Heart right ventricle (tissue), 16 donors: ENCODE measurements around the gene KIAA0408. TPM values are rescaled to one million over a fixed set of nuclear protein-coding genes. Genes with fewer than 3 reads are reported as not detected.

Experiments used
- ATAC-seq, 8 donors: fragments of 200-7000 bp; cut with Tn5 transposase; one replicate each; pipeline ENCODE4 v1.9.1; 2020; ENCODE audit warnings: mild to moderate bottlenecking in 8 of 8, moderate library complexity in 8 of 8, moderate number of reproducible peaks in 1 of 8
- DNase-seq, 2 donors: peaks; one replicate each; pipeline ENCODE4 v3.0.0-alpha.2; 2020
- H3K27ac ChIP-seq, 10 donors: fragments of 200-600 bp; sonication (generic) in 2 of 10; one replicate each; pipeline versions ENCODE4 v1.5.0 to v1.8.0; 2020 to 2022; ENCODE audit warnings: mild to moderate bottlenecking in 3 of 10
- H3K27me3 ChIP-seq, 7 donors: fragments of 200-600 bp; one replicate each; pipeline ENCODE4 v1.8.0; 2021 to 2022; ENCODE audit warnings: mild to moderate bottlenecking in 2 of 7
- H3K36me3 ChIP-seq, 9 donors: fragments of 200-600 bp; sonication (generic) in 1 of 9; one replicate each; pipeline versions ENCODE4 v1.5.0 to v1.8.0; 2020 to 2022; ENCODE audit warnings: mild to moderate bottlenecking in 2 of 9
- H3K4me1 ChIP-seq, 9 donors: fragments of 200-600 bp; sonication (generic) in 1 of 9; one replicate each; pipeline versions ENCODE4 v1.5.0 to v1.8.0; 2020 to 2022; ENCODE audit warnings: mild to moderate bottlenecking in 4 of 9
- H3K4me3 ChIP-seq, 10 donors: fragments of 200-600 bp; sonication (generic) in 2 of 10; one replicate each; pipeline versions ENCODE4 v1.5.0 to v1.8.0; 2020 to 2022; ENCODE audit warnings: mild to moderate bottlenecking in 7 of 10, moderate library complexity in 2 of 10
- H3K9me3 ChIP-seq, 11 donors: fragments of 200-600 bp in 10 of 11; sonication (generic) in 2 of 11; one replicate each; pipeline versions ENCODE4 v1.5.0 to v1.8.0; 2013 to 2022; ENCODE audit warnings: mild to moderate bottlenecking in 2 of 11, control low read depth in 1 of 11, moderate library complexity in 1 of 11
- WGBS, 2 donors: extraction: QIAGEN DNeasy Blood & Tissue Kit; methylation state at CpG; one replicate each; pipeline ENCODE4 v1.1.7; 2013; ENCODE audit warnings: inconsistent platforms in 1 of 2; 5-methylcytosine and 5-hydroxymethylcytosine counted together
- intact Hi-C, 10 donors: fragments of 100-400 bp; cut with DNase I; formaldehyde crosslinking; loops; one replicate each; pipeline versions ENCODE4 v1.11.1 to v1.14.2; 2022
- long read RNA-seq, 3 donors: library from polyadenylated mRNA; unstranded; transcript quantifications; one replicate each; pipeline ENCODE4 v2.0.0, GENCODE V29; 2020 to 2021
- polyA plus RNA-seq, 2 donors: library from polyadenylated mRNA; stranded (reverse); fragments of 200-250 nt; gene quantifications; one replicate each; pipeline ENCODE4 v1.2.3, GENCODE V29; 2013
- total RNA-seq, 10 donors: library from RNA; stranded (reverse); fragmentation: NEBNext Ultra II Directional in 3 of 10; extraction: Animal tissue kit (Norgen Biotek cat#: 25700) in 3 of 10; gene quantifications; one replicate each; pipeline versions ENCODE4 v1.2.1 to v1.2.4, GENCODE V29; 2021 to 2023
- TF ChIP-seq, protein P1 (sequence below), 9 donors: fragments of 200-600 bp; sonication (generic) in 2 of 9; IDR thresholded peaks; one replicate each; pipeline versions ENCODE4 v1.5.0 to v1.8.0; 2021 to 2022; ENCODE audit warnings: antibody characterized with exemption in 9 of 9, mild to moderate bottlenecking in 5 of 9, moderate library complexity in 1 of 9
- donor health status: Arrhythmogenic right ventricular cardiomyopathy.
- donor health status: ischemic (EF 13 %, LVEDD 7.1; RV severe dilation, severe dysfunction).
- donor health status: healthy with polysubstance abuse.
- donor health status: DM: no; HTN: yes; CAD: no.
- donor health status: DM: no; HTN: no; CAD: no.
- donor health status: ischemic (EF 25% LVEDD 6.9; RV normal size, moderate dysfunction).
- donor health status: ischemic (EF 25% LVEDD 5.7; RV mildly dilated, moderate dysfunction).
- donor health status: healthy.
- donor health status: DM: yes; HTN: yes; CAD: no.
- donor health status: Ischemic cardiomyopathy.
- donor health status: ischemic (EF 35%, LVEDD 5.7; RV mildly dilated, moderate dysfunction).
- donor health status: nonischemic (EF 11% LVEDD 7.7; RV severe dilation, severe dysfunction).
- donor health status: DM: yes; HTN: yes; CAD: no.
- donor health status: PGD.
- donor health status: ischemic (EF 29% LVEDD 5.4; RV normal size, mild dysfunction).
- donor health status: nonischemic (EF 23%, LVEDD 6.1; RV moderate dilation, normal function).

KIAA0408 gene
- 1 to 10 TPM in 7 of 10 donors, under 1 TPM in 3; 0.27 to 3.2 (median 1.3) TPM for total RNA-seq
- polyA plus RNA-seq: 1 to 10 TPM in 1 of 2 donors, under 1 TPM in 1; 0.38 to 1.5 TPM
- long read RNA-seq, donor 1, partial matches to known transcripts: 1 of 1 reads
- long read RNA-seq, donor 1, other reads (novel, unspliced or antisense): 0 of 1 reads
- long read RNA-seq, donor 2: 0 reads
- long read RNA-seq, donor 3: 0 reads

- ATAC-seq (peak; percentile 89 to 93 (median 92)), DNase-seq (peak; percentile 34 to 60)
- intact Hi-C loops: no loop called here
- no peaks in the 10 kb centered on the region for H3K27me3 ChIP-seq
- TF ChIP-seq, protein P1, sequence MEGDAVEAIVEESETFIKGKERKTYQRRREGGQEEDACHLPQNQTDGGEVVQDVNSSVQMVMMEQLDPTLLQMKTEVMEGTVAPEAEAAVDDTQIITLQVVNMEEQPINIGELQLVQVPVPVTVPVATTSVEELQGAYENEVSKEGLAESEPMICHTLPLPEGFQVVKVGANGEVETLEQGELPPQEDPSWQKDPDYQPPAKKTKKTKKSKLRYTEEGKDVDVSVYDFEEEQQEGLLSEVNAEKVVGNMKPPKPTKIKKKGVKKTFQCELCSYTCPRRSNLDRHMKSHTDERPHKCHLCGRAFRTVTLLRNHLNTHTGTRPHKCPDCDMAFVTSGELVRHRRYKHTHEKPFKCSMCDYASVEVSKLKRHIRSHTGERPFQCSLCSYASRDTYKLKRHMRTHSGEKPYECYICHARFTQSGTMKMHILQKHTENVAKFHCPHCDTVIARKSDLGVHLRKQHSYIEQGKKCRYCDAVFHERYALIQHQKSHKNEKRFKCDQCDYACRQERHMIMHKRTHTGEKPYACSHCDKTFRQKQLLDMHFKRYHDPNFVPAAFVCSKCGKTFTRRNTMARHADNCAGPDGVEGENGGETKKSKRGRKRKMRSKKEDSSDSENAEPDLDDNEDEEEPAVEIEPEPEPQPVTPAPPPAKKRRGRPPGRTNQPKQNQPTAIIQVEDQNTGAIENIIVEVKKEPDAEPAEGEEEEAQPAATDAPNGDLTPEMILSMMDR (IDR thresholded peaks at IDR 0.05): no peak
- H3K4me3 ChIP-seq: peak within 1 kb of the TSS in 7 of 10 donors; percentile 14 to 42 (median 33)
- 19 to 21% methylated on average over 4 of the region's 4 CpGs for WGBS, 2 donors
- no peaks in the 10 kb centered on the region for H3K36me3 ChIP-seq
- peak within 1 kb of the TSS in 9 of 10 donors; percentile 3 to 76 (median 54) for H3K27ac ChIP-seq
- H3K9me3 ChIP-seq: no peaks in the 10 kb centered on the region
- peaks cover 0 to 32% (median 0%) of the 10 kb centered on the region in 9 donors for H3K4me1 ChIP-seq
Observed at GRCh38 chr6:127459231-127459641, at the start of gene KIAA0408. KIAA0408 (minus strand) TSS chr6:127459389; CDS start chr6:127453981, 5,408 bp downstream.

DNA sequence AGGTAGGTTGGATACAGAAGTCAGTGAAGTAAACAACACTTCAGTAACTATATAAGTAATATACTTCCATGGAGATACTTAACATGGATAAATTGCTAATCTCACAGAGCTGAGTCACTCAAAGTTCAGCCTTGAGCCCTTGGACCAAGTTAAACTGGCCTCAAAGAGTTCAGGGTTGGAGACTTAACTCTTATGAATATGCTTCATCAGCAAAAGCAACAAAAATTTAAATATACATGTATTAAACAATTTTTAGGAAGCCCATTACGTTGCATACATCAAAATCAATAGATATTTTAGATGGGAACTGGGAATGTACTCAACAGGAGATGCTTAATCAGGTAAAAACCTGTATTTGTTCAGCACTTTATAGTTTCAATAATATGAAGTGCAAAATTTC is 47.7 kb upstream of the KIAA0408 start:
- intact Hi-C loops: no loop called here
- DNase-seq: no peak
- H3K9me3 ChIP-seq: peaks cover 0 to 8% (median 0%) of the 10 kb centered on the region in 11 donors
- peaks cover 0 to 4% (median 0%) of the 10 kb centered on the region in 7 donors for H3K27me3 ChIP-seq
- TF ChIP-seq, protein P1 (IDR thresholded peaks at IDR 0.05): no peak
- H3K4me3 ChIP-seq: no peak overlapping the region
- 64 to 67% methylated on average over 1 of the region's 1 CpG for WGBS, 2 donors
- peaks cover 0 to 6% (median 0%) of the 10 kb centered on the region in 9 donors for H3K36me3 ChIP-seq
- no peaks in the 10 kb centered on the region for H3K4me1 ChIP-seq
- H3K27ac ChIP-seq: no peak overlapping the region
- no peak for ATAC-seq

DNA sequence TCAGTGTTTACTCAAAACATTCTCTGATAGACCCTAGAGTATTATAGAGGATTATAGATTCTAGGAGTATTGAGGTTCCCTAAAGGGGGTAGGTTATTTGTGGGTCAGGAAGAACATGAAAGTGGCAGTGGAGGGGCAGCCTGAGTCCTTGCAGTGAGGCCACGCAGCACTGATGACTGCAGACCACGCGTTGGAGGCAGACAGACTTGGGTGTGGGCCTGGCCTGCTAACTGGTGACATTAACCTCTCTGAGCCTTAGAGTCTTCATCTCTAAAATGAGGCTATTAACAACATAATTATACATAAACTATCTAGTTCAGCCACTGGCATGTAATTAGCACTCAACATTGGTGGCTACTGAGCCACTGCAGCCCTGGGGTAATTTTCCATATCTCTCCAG is 43.8 kb upstream of the KIAA0408 start:
- H3K9me3 ChIP-seq: no peaks in the 10 kb centered on the region
- no peak overlapping the region for H3K4me3 ChIP-seq
- DNase-seq (no peak), ATAC-seq (no peak)
- intact Hi-C loops: no loop called here
- peaks cover 0 to 4% (median 0%) of the 10 kb centered on the region in 7 donors for H3K27me3 ChIP-seq
- 86 to 94% methylated on average over 3 of the region's 3 CpGs for WGBS, 2 donors
- TF ChIP-seq, protein P1 (IDR thresholded peaks at IDR 0.05): no peak
- no peaks in the 10 kb centered on the region for H3K4me1 ChIP-seq
- no peak overlapping the region for H3K27ac ChIP-seq
- no peaks in the 10 kb centered on the region for H3K36me3 ChIP-seq

GRCh38 chr6:127497410-127497809 is 38.2 kb upstream of the KIAA0408 start:
- no peak for ATAC-seq
- H3K27ac ChIP-seq: no peak overlapping the region
- no peak for DNase-seq
- intact Hi-C loops: no loop called here
- WGBS, 2 donors: 50 to 71% methylated on average over 1 of the region's 1 CpG
- TF ChIP-seq, protein P1 (IDR thresholded peaks at IDR 0.05): no peak
- peaks cover 0 to 4% (median 0%) of the 10 kb centered on the region in 7 donors for H3K27me3 ChIP-seq
- no peaks in the 10 kb centered on the region for H3K36me3 ChIP-seq
- no peaks in the 10 kb centered on the region for H3K9me3 ChIP-seq
- H3K4me3 ChIP-seq: no peak overlapping the region
- H3K4me1 ChIP-seq: no peaks in the 10 kb centered on the region
